ENCODE results near the gene LIPJ. TPM values are rescaled to one million over a fixed set of nuclear protein-coding genes. Genes with fewer than 3 reads are reported as not detected.

The LIPJ gene
- total RNA-seq, 1 experiment from 2014 or later: not detected

DNA sequence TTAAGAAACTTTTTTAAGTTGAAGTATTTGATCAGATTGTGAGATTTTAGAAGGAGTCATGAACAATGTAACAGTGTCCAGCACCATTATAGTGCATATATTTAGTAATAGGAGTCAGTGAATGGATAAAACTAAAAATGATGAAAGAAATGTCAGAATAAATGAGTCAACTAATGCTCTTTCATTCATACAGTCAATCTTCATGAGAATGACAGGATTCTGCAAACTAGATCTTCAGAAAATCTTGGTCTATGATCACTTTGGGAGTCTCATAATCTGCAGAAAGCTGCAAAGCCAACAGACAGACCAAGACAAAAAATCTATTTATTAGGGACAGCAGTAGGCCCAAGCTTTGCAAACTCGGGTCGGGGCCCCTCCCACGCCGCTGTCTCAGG is 4.2 kb upstream of the LIPJ start:
- no peak overlapping the region for H3K27ac Mint-ChIP-seq (ENCODE audit: unreplicated experiment)
- peaks cover 6% of the 10 kb centered on the region for H3K4me1 Mint-ChIP-seq (ENCODE audit: low read depth, unreplicated experiment)
- no TSS peak for BruUV-seq (replicated peaks)
- H3K36me3 Mint-ChIP-seq (ENCODE audit: insufficient read depth, unreplicated experiment): peaks cover 9% of the 10 kb centered on the region
- intact Hi-C loops (cut with micrococcal nuclease; ENCODE audit: unreplicated experiment): no loop called here
- H3K27me3 Mint-ChIP-seq (ENCODE audit: unreplicated experiment): no peaks in the 10 kb centered on the region
- no peak for DNase-seq
- CTCF ChIA-PET: interaction anchor here (1.2 kb wide), 1 partner anchor 193 kb away, joined by 3 read pairs; no protein-coding TSS in a partner anchor
- no peaks in the 10 kb centered on the region for H3K9me3 Mint-ChIP-seq (ENCODE audit: low read depth, unreplicated experiment)
- H3K4me3 Mint-ChIP-seq (ENCODE audit: low read depth, unreplicated experiment): peak overlapping the region; percentile 86
- TF ChIP-seq, protein P1, sequence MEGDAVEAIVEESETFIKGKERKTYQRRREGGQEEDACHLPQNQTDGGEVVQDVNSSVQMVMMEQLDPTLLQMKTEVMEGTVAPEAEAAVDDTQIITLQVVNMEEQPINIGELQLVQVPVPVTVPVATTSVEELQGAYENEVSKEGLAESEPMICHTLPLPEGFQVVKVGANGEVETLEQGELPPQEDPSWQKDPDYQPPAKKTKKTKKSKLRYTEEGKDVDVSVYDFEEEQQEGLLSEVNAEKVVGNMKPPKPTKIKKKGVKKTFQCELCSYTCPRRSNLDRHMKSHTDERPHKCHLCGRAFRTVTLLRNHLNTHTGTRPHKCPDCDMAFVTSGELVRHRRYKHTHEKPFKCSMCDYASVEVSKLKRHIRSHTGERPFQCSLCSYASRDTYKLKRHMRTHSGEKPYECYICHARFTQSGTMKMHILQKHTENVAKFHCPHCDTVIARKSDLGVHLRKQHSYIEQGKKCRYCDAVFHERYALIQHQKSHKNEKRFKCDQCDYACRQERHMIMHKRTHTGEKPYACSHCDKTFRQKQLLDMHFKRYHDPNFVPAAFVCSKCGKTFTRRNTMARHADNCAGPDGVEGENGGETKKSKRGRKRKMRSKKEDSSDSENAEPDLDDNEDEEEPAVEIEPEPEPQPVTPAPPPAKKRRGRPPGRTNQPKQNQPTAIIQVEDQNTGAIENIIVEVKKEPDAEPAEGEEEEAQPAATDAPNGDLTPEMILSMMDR (IDR thresholded peaks at IDR 0.05; ENCODE audit: unreplicated experiment): no peak

DNA sequence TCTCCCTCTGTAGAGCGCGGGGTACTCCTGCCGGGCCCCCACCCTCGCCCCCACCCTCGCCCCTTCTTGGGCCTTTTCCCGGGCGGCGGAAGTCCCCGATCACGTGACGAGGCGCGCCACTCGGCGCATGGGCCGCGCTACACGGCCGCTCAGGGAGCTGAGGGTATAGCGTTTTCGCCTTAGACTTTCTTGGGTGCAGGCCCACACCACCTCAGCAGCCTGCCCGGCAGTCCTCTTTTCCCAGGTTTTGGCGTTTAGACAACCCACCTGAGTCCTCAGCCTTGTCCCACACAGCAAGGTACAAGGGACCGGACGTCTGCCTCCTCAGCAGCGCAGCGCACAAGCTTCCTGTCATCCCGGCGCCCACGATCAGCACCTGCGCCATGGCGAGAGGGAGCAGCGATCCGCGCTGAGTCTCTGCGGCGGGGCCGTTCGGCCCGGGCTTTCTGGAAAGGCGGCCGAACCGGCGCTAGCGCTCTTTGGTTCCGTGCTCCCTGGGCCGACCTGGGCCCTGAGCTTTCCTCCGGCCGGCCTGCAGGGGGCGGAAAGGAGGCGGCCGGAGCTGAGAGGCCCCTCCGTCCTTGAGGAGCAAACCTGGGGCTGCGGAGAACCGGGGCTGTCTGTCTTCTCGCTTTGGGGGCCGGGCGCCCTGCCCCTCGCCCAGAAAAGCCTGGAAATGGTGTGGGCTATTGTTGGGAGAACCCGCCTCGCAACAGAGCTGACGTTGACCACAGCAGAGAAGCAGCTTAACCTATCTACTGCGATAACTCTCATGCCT is 3.6 kb upstream of the LIPJ start, which contains the start of gene RNLS:
TSS of gene RNLS (minus strand) at position 513 of the 778 bp plus-strand sequence.
- peaks cover 9% of the 10 kb centered on the region for H3K36me3 Mint-ChIP-seq (ENCODE audit: insufficient read depth, unreplicated experiment)
- intact Hi-C loops (cut with micrococcal nuclease; ENCODE audit: unreplicated experiment): no loop called here
- peak; percentile 62 for DNase-seq
- H3K27me3 Mint-ChIP-seq (ENCODE audit: unreplicated experiment): no peaks in the 10 kb centered on the region
- CTCF ChIA-PET: interaction anchor here (0.5 to 1.2 kb wide), 10 partner anchors 13 to 1914 kb away, joined by 3 to 5 read pairs (median 3); no protein-coding TSS in a partner anchor
- H3K9me3 Mint-ChIP-seq (ENCODE audit: low read depth, unreplicated experiment): no peaks in the 10 kb centered on the region
- H3K4me3 Mint-ChIP-seq (ENCODE audit: low read depth, unreplicated experiment): peak within 1 kb of the TSS; percentile 86
- H3K27ac Mint-ChIP-seq (ENCODE audit: unreplicated experiment): peak within 1 kb of the TSS; percentile 83
- BruUV-seq (replicated peaks): no TSS peak
- H3K4me1 Mint-ChIP-seq (ENCODE audit: low read depth, unreplicated experiment): peaks cover 6% of the 10 kb centered on the region
- TF ChIP-seq, protein P1 (IDR thresholded peaks at IDR 0.05; ENCODE audit: unreplicated experiment): peak; percentile 75

DNA sequence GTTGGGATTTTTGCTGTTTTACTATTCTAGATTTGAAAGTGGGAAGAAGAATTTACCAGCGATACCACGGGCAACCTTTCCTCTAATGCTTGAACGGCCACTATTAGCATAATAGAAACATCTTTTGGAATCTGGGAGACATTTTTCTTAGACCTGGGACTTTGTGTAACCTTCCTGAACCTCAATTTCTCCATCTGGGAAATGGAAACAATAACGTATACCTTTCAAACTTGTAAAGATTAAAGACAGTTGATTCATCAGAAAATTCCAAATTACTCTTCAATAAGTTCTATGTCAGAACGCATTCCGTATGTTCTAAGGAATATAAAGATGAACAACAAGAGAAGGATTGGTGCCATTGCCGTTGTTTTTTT is 3.0 kb upstream of the LIPJ start:
- CTCF ChIA-PET: interaction anchor here (0.6 to 1.2 kb wide), 6 partner anchors 12 to 768 kb away, joined by 3 to 5 read pairs (median 3); no protein-coding TSS in a partner anchor

DNA sequence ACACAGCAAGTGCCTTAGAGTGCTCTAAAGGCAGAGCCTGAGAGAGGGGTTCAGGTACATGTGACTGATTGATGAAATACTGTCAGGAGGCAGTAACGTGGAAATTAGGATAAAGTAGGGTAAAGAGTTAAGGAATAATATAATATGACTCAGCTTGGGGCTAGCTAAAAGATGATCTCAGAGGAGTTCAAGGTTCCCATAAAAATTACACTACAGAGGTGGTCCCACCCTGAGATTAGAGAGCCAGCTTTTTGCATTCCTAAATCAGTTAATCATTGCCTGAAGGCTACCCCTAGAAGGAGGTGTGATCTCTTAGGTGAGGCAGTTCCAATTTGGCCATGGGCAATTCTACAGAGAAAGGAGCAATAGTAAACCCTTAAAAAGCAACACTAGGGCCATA is 5.8 kb downstream of the LIPJ start:
- no peak for DNase-seq
- Mint-ChIP-seq H3K27ac (ENCODE audit: unreplicated experiment) (no peak overlapping the region), H3K9me3 (ENCODE audit: low read depth, unreplicated experiment) (no peaks in the 10 kb centered on the region), H3K4me1 (ENCODE audit: low read depth, unreplicated experiment) (no peaks in the 10 kb centered on the region), H3K27me3 (ENCODE audit: unreplicated experiment) (no peaks in the 10 kb centered on the region), H3K4me3 (ENCODE audit: low read depth, unreplicated experiment) (no peak overlapping the region), H3K36me3 (ENCODE audit: insufficient read depth, unreplicated experiment) (no peaks in the 10 kb centered on the region)
- BruUV-seq (replicated peaks): no TSS peak
- intact Hi-C loops (cut with micrococcal nuclease; ENCODE audit: unreplicated experiment): no loop called here
- TF ChIP-seq, protein P1 (IDR thresholded peaks at IDR 0.05; ENCODE audit: unreplicated experiment): no peak
- CTCF ChIA-PET: interaction anchor here (0.6 kb wide), 1 partner anchor 10 kb away, joined by 3 read pairs; no protein-coding TSS in a partner anchor

More for the DNA sequence above, 3.0 kb upstream of the LIPJ start:
- Mint-ChIP-seq H3K9me3 (ENCODE audit: low read depth, unreplicated experiment) (no peaks in the 10 kb centered on the region), H3K27ac (ENCODE audit: unreplicated experiment) (peak overlapping the region; percentile 83), H3K36me3 (ENCODE audit: insufficient read depth, unreplicated experiment) (peaks cover 9% of the 10 kb centered on the region), H3K27me3 (ENCODE audit: unreplicated experiment) (no peaks in the 10 kb centered on the region), H3K4me1 (ENCODE audit: low read depth, unreplicated experiment) (peaks cover 6% of the 10 kb centered on the region), H3K4me3 (ENCODE audit: low read depth, unreplicated experiment) (peak overlapping the region; percentile 86)
- TF ChIP-seq, protein P1 (IDR thresholded peaks at IDR 0.05; ENCODE audit: unreplicated experiment): no peak
- no peak for DNase-seq
- BruUV-seq (replicated peaks): TSS peak; percentile 87
- intact Hi-C loops (cut with micrococcal nuclease; ENCODE audit: unreplicated experiment): no loop called here
